WTC11 (cell line): ENCODE data around the gene PHF11. TPM values are rescaled to one million over a fixed set of nuclear protein-coding genes. Genes with fewer than 3 reads are reported as not detected.

ENCODE experiments used
- ATAC-seq: fragments of 200-7000 bp; cut with Tn5 transposase; 2 replicates; pipeline ENCODE4 v1.10.0; 2021; ENCODE audit warnings: mild to moderate bottlenecking, moderate library complexity
- CTCF ChIA-PET: fragments of 300-600 bp; sonication (Branson Sonifier 250); formaldehyde crosslinking; loops from one replicate; lab custom pipeline; 2021; ENCODE audit warnings: antibody characterized with exemption; lab: Charles Lee
- POLR2A ChIA-PET: fragments of 350-600 bp; sonication (Branson Sonifier 250); formaldehyde crosslinking; loops from one replicate; lab custom pipeline; 2021; ENCODE audit warnings: antibody characterized with exemption; lab: Charles Lee
- DNase-seq: peaks from one replicate; pipeline ENCODE4 v3.0.0; 2021; ENCODE audit warnings: low spot score
- H3K27ac Mint-ChIP-seq: 2 replicates; pipeline ENCODE4 v1.8.0; 2021; ENCODE audit warnings: mixed read lengths
- H3K27me3 Mint-ChIP-seq: 2 replicates; pipeline ENCODE4 v1.8.0; 2021; ENCODE audit warnings: low read depth, mild to moderate bottlenecking, moderate library complexity, mixed read lengths
- H3K36me3 Mint-ChIP-seq: 2 replicates; pipeline ENCODE4 v1.8.0; 2021; ENCODE audit warnings: mixed read lengths
- H3K4me1 Mint-ChIP-seq: 2 replicates; pipeline ENCODE4 v1.8.0; 2022; ENCODE audit warnings: mixed read lengths
- H3K4me3 Mint-ChIP-seq: 2 replicates; pipeline ENCODE4 v1.8.0; 2021; ENCODE audit warnings: mild to moderate bottlenecking, moderate library complexity, mixed read lengths
- H3K9me3 Mint-ChIP-seq: 2 replicates; pipeline ENCODE4 v1.8.0; 2021; ENCODE audit warnings: mixed read lengths
- AFF4 ChIP-seq: sonication (generic); formaldehyde crosslinking; IDR thresholded peaks from 2 replicates; pipeline ENCODE4 v1.8.1; 2023; ENCODE audit warnings: mild to moderate bottlenecking, missing genetic modification reagents, borderline replicate concordance
- CREB1 ChIP-seq: sonication (generic); formaldehyde crosslinking; IDR thresholded peaks from 2 replicates; pipeline ENCODE4 v1.8.0; 2023; ENCODE audit warnings: mild to moderate bottlenecking, missing genetic modification reagents
- CTCF ChIP-seq: fragments of 200-600 bp; IDR thresholded peaks from 2 replicates; pipeline ENCODE4 v1.8.0; 2022; ENCODE audit warnings: antibody characterized with exemption
- E2F4 ChIP-seq: sonication (generic); formaldehyde crosslinking; IDR thresholded peaks from 2 replicates; pipeline ENCODE4 v1.8.1; 2022; ENCODE audit warnings: low read depth, mild to moderate bottlenecking, moderate library complexity, missing genetic modification reagents, borderline replicate concordance
- E2F5 ChIP-seq: sonication (generic); formaldehyde crosslinking; IDR thresholded peaks from 2 replicates; pipeline ENCODE4 v1.8.1; 2022; ENCODE audit warnings: mild to moderate bottlenecking, moderate library complexity, missing genetic modification reagents
- ETV6 ChIP-seq: sonication (generic); formaldehyde crosslinking; IDR thresholded peaks from 2 replicates; pipeline ENCODE4 v1.8.1; 2022; ENCODE audit warnings: mild to moderate bottlenecking, missing genetic modification reagents
- FOXP1 ChIP-seq: sonication (generic); formaldehyde crosslinking; IDR thresholded peaks from 2 replicates; pipeline ENCODE4 v1.8.0; 2022; ENCODE audit warnings: missing genetic modification reagents, mild to moderate bottlenecking, moderate library complexity, borderline replicate concordance
- IRF2 ChIP-seq: sonication (generic); formaldehyde crosslinking; IDR thresholded peaks from 2 replicates; pipeline ENCODE4 v1.8.0; 2022; ENCODE audit warnings: low read depth, missing genetic modification reagents, borderline replicate concordance
- NFE2L1 ChIP-seq: sonication (generic); formaldehyde crosslinking; IDR thresholded peaks from 2 replicates; pipeline ENCODE4 v1.8.1; 2023; ENCODE audit warnings: missing genetic modification reagents
- NFYB ChIP-seq: sonication (generic); formaldehyde crosslinking; conservative IDR thresholded peaks from 2 replicates; pipeline ENCODE4 v1.8.0; 2022; ENCODE audit warnings: low read depth, missing genetic modification reagents
- PREB ChIP-seq: sonication (generic); formaldehyde crosslinking; IDR thresholded peaks from 2 replicates; pipeline ENCODE4 v1.8.1; 2022; ENCODE audit warnings: mild to moderate bottlenecking, missing genetic modification reagents, moderate library complexity, borderline replicate concordance
- RELA ChIP-seq: sonication (generic); formaldehyde crosslinking; IDR thresholded peaks from 2 replicates; pipeline ENCODE4 v1.8.1; 2022; ENCODE audit warnings: missing genetic modification reagents, mild to moderate bottlenecking, borderline replicate concordance
- SMAD3 ChIP-seq: sonication (generic); formaldehyde crosslinking; IDR thresholded peaks from 2 replicates; pipeline ENCODE4 v1.8.0; 2022; ENCODE audit warnings: missing genetic modification reagents, mild to moderate bottlenecking, borderline replicate concordance
- SMAD4 ChIP-seq: sonication (generic); formaldehyde crosslinking; IDR thresholded peaks from 2 replicates; pipeline ENCODE4 v1.8.0; 2022; ENCODE audit warnings: mild to moderate bottlenecking, missing genetic modification reagents
- SP1 ChIP-seq: sonication (generic); formaldehyde crosslinking; conservative IDR thresholded peaks from 2 replicates; pipeline ENCODE4 v1.8.1; 2022; ENCODE audit warnings: missing genetic modification reagents
- TEAD1 ChIP-seq: sonication (generic); formaldehyde crosslinking; IDR thresholded peaks from 2 replicates; pipeline ENCODE4 v1.8.0; 2022; ENCODE audit warnings: mild to moderate bottlenecking, missing genetic modification reagents
- USF2 ChIP-seq: sonication (generic); formaldehyde crosslinking; IDR thresholded peaks from 2 replicates; pipeline ENCODE4 v1.8.1; 2023; ENCODE audit warnings: mild to moderate bottlenecking, missing genetic modification reagents, moderate library complexity
- ZNF317 ChIP-seq: sonication (generic); formaldehyde crosslinking; IDR thresholded peaks from 2 replicates; pipeline ENCODE4 v1.8.1; 2023; ENCODE audit warnings: low read depth, mild to moderate bottlenecking, moderate library complexity, missing genetic modification reagents, borderline replicate concordance
- total RNA-seq: library from RNA; stranded (reverse); gene quantifications from 3 replicates; pipeline ENCODE4 v1.2.3, GENCODE V29; 2021
- TF ChIP-seq, protein P1 (sequence below): sonication (generic); formaldehyde crosslinking; IDR thresholded peaks from 2 replicates; pipeline ENCODE4 v1.8.1; 2023; ENCODE audit warnings: mild to moderate bottlenecking, missing genetic modification reagents
- TF ChIP-seq, protein P2 (sequence below): sonication (generic); formaldehyde crosslinking; IDR thresholded peaks from 2 replicates; pipeline ENCODE4 v1.8.1; 2022; ENCODE audit warnings: low read depth, missing genetic modification reagents, borderline replicate concordance

The PHF11 gene
- total RNA-seq, 1 experiment from 2014 or later = 9.3 TPM

DNA sequence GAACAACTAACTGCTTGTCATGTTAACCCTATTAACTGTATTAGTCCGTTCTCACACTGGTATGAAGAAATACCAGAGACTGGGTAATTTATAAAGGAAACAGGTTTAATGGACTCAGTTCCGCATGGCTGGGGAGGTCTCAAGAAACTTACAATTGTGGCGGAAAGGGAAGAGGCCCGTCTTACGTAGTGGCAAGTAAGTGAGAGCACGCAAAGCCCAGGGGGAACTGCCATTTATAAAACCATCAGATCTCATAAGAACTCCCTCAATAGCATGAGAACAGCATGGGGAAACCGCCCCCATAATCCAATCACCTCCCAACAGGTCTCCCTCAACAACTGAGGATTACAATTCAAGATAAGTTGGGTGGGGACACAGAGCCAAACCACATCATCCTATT is 34.7 kb downstream of the PHF11 start:
- CTCF ChIA-PET = no interaction called here
- no peak for ATAC-seq
- no peaks in the 10 kb centered on the region for H3K4me1 Mint-ChIP-seq
- POLR2A ChIA-PET = no interaction called here
- no peak for DNase-seq
- no peak for TF ChIP-seq NFE2L1 (CRISPR knock-in tag)
- H3K27ac Mint-ChIP-seq = no peak overlapping the region
- H3K4me3 Mint-ChIP-seq = no peak overlapping the region
- H3K27me3 Mint-ChIP-seq = no peaks in the 10 kb centered on the region
- H3K36me3 Mint-ChIP-seq = peaks cover 8% of the 10 kb centered on the region; the same call in 1 of the 2 replicates
- no peaks in the 10 kb centered on the region for H3K9me3 Mint-ChIP-seq

GRCh38 chr13:49532593-49532992 is 36.8 kb downstream of the PHF11 start:
- Mint-ChIP-seq H3K36me3 (peaks cover 8% of the 10 kb centered on the region; the same call in 1 of the 2 replicates), H3K27ac (no peak overlapping the region), H3K27me3 (no peaks in the 10 kb centered on the region), H3K4me3 (no peak overlapping the region), H3K4me1 (no peaks in the 10 kb centered on the region), H3K9me3 (no peaks in the 10 kb centered on the region)
- ChIA-PET CTCF (no interaction called here), POLR2A (no interaction called here)
- ATAC-seq = no peak
- no peak for DNase-seq
- TF ChIP-seq ZNF317 (CRISPR knock-in tag) (no peak), FOXP1 (CRISPR knock-in tag) (no peak), CTCF (no peak), SMAD4 (CRISPR knock-in tag) (no peak), USF2 (no peak), PREB (no peak), SMAD3 (CRISPR knock-in tag) (no peak), ETV6 (no peak), CREB1 (no peak), IRF2 (no peak), SP1 (no peak), AFF4 (no peak), NFYB (CRISPR knock-in tag) (no peak), E2F5 (CRISPR knock-in tag) (no peak), TEAD1 (no peak), RELA (CRISPR knock-in tag) (no peak), E2F4 (CRISPR knock-in tag) (no peak)
- TF ChIP-seq, protein P1, sequence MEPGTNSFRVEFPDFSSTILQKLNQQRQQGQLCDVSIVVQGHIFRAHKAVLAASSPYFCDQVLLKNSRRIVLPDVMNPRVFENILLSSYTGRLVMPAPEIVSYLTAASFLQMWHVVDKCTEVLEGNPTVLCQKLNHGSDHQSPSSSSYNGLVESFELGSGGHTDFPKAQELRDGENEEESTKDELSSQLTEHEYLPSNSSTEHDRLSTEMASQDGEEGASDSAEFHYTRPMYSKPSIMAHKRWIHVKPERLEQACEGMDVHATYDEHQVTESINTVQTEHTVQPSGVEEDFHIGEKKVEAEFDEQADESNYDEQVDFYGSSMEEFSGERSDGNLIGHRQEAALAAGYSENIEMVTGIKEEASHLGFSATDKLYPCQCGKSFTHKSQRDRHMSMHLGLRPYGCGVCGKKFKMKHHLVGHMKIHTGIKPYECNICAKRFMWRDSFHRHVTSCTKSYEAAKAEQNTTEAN (CRISPR knock-in tag) = no peak
- TF ChIP-seq, protein P2, sequence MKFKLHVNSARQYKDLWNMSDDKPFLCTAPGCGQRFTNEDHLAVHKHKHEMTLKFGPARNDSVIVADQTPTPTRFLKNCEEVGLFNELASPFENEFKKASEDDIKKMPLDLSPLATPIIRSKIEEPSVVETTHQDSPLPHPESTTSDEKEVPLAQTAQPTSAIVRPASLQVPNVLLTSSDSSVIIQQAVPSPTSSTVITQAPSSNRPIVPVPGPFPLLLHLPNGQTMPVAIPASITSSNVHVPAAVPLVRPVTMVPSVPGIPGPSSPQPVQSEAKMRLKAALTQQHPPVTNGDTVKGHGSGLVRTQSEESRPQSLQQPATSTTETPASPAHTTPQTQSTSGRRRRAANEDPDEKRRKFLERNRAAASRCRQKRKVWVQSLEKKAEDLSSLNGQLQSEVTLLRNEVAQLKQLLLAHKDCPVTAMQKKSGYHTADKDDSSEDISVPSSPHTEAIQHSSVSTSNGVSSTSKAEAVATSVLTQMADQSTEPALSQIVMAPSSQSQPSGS (CRISPR knock-in tag) = no peak
